ENCODE results near the gene BRPF3.

DNA sequence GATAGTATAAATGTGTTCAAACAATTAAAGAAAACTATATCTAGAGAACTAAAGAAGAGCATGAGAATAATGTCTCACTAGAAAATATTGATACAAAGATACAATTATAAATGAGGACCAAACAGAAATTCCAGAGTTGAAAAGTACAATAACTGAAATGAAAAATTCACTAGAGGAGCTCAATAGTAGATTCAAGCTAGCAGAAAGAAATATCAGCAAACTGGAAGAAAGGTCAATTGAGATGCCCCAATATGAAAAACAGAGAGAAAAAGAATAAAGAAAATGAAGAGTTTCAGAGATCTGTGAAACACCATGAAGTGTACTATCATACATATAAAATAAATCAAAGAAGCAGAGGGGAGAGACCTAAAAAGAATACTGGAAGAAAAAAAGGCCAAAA, 18.0 kb upstream of the BRPF3 start:
- TF ChIP-seq, protein P1, sequence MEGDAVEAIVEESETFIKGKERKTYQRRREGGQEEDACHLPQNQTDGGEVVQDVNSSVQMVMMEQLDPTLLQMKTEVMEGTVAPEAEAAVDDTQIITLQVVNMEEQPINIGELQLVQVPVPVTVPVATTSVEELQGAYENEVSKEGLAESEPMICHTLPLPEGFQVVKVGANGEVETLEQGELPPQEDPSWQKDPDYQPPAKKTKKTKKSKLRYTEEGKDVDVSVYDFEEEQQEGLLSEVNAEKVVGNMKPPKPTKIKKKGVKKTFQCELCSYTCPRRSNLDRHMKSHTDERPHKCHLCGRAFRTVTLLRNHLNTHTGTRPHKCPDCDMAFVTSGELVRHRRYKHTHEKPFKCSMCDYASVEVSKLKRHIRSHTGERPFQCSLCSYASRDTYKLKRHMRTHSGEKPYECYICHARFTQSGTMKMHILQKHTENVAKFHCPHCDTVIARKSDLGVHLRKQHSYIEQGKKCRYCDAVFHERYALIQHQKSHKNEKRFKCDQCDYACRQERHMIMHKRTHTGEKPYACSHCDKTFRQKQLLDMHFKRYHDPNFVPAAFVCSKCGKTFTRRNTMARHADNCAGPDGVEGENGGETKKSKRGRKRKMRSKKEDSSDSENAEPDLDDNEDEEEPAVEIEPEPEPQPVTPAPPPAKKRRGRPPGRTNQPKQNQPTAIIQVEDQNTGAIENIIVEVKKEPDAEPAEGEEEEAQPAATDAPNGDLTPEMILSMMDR (IDR thresholded peaks at IDR 0.05) = no peak
- no peak for TF ChIP-seq ESRRA (CRISPR knock-in tag; IDR thresholded peaks at IDR 0.05; ENCODE audit: borderline replicate concordance)
- no peak for TF ChIP-seq ATF3 (CRISPR knock-in tag; conservative IDR thresholded peaks at IDR 0.05)
- TF ChIP-seq GABPB1 (CRISPR knock-in tag; IDR thresholded peaks at IDR 0.05) = no peak
- no peak for TF ChIP-seq JUN (CRISPR knock-in tag; IDR thresholded peaks at IDR 0.05)
- no peak for TF ChIP-seq NFE2L1 (CRISPR knock-in tag; IDR thresholded peaks at IDR 0.05)
- TF ChIP-seq TCF7 (CRISPR knock-in tag; IDR thresholded peaks at IDR 0.05; ENCODE audit: low read depth) = no peak
- TF ChIP-seq, protein P2, sequence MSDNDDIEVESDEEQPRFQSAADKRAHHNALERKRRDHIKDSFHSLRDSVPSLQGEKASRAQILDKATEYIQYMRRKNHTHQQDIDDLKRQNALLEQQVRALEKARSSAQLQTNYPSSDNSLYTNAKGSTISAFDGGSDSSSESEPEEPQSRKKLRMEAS (CRISPR knock-in tag; IDR thresholded peaks at IDR 0.05) = no peak

All from WTC11 (cell line).